Measurements from ENCODE around the gene PLXDC2.

The PLXDC2 gene

DNA sequence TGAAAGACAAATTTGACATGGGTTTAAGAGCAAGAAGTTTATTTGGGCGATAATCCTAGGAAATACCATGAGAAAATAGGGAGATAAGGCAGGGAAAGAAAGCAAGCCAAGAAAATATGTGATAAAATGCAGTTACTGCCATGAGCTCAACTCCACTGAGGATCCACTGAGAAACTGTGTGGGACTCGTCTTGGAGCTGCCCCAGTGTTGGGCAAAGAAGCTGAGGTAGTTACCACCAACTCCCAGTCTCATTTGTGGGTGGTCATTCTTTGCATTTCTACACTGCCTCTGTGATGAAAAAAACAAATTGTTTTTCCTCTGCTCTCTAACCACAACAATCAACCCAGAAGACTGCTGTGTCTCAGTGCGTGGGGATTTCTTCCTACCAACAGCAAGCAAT lies 498.2 kb downstream of the PLXDC2 start:
- POLR2A ChIA-PET = no interaction called here

DNA sequence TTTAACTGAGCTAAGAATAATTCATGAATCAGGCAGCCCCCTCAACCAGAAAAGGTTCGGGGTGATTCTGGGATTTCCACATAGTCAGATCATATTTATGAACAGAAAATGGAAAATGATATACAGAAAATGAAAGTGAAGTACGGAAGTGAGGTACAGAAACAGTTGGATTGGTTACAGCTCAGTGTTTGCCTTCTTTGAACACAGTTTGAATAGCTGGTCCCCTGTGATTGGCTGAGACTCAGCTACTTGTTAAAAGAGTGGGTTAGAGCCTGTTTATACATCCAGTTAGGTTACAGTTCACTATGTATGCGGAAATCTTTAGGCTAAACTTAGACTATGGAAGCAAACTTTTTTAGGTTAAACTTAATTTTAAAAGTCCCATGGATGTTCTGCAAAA lies 511.7 kb downstream of the PLXDC2 start:
- ChIA-PET POLR2A (no interaction called here), CTCF (interaction anchor here (1.6 kb wide), 1 partner anchor 8 kb away, joined by 3 read pairs; no protein-coding TSS in a partner anchor)
- TF ChIP-seq, protein P1, sequence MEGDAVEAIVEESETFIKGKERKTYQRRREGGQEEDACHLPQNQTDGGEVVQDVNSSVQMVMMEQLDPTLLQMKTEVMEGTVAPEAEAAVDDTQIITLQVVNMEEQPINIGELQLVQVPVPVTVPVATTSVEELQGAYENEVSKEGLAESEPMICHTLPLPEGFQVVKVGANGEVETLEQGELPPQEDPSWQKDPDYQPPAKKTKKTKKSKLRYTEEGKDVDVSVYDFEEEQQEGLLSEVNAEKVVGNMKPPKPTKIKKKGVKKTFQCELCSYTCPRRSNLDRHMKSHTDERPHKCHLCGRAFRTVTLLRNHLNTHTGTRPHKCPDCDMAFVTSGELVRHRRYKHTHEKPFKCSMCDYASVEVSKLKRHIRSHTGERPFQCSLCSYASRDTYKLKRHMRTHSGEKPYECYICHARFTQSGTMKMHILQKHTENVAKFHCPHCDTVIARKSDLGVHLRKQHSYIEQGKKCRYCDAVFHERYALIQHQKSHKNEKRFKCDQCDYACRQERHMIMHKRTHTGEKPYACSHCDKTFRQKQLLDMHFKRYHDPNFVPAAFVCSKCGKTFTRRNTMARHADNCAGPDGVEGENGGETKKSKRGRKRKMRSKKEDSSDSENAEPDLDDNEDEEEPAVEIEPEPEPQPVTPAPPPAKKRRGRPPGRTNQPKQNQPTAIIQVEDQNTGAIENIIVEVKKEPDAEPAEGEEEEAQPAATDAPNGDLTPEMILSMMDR (IDR thresholded peaks at IDR 0.05; ENCODE audit: control extremely low read depth, extremely low read depth, low read depth, missing control alignments) = no peak
- no peak for DNase-seq (ENCODE audit: extremely low spot score)

More for the DNA sequence above, 498.2 kb downstream of the PLXDC2 start:
- DNase-seq (ENCODE audit: extremely low spot score) = no peak
- TF ChIP-seq, protein P1 (IDR thresholded peaks at IDR 0.05; ENCODE audit: control extremely low read depth, extremely low read depth, low read depth, missing control alignments) = no peak
- CTCF ChIA-PET = no interaction called here

DNA sequence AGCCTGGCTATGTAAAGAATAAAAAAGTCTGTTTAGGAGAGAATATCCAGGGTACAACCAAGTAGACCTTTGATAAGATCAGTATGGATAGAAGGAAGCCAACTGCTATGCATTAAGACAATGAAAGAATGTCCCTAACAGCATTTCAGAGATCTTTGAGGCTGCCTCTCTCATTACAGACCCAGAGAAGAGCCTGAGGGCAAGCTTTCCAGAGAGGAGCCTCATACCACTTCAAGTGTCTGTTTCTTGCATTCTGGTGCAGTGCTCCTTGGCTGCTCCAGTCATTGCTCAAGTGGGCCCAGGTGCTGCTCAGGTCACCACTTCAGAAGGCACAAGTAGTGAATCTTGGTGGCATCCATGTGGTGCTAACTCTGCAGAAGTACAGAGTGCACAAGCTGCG lies 514.0 kb downstream of the PLXDC2 start:
- CTCF ChIA-PET = no interaction called here
- TF ChIP-seq, protein P1 (IDR thresholded peaks at IDR 0.05; ENCODE audit: control extremely low read depth, extremely low read depth, low read depth, missing control alignments) = no peak
- DNase-seq (ENCODE audit: extremely low spot score) = no peak
- POLR2A ChIA-PET = no interaction called here

DNA sequence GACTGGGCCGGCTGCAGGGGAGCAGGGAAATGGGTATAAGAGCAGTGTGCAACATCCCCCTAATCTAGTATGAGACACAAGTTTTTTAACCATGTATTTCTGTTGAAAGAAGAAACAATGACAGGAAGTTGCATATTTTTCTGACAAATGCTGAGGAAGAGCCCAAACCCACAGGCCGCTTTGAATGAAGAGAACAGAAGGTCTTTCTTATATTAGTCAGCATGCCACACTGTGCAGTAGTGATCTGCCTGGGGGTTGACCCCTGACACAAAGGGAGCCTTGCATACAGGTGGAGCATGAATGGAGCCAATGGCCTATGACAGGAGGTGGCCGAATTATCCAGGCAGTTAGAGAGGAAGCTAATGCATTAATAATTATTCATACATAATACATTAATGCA lies 518.3 kb downstream of the PLXDC2 start:
- CTCF ChIA-PET = no interaction called here
- DNase-seq (ENCODE audit: extremely low spot score) = no peak
- POLR2A ChIA-PET = no interaction called here
- TF ChIP-seq, protein P1 (IDR thresholded peaks at IDR 0.05; ENCODE audit: control extremely low read depth, extremely low read depth, low read depth, missing control alignments) = no peak

Measured in GM10248 (cell line).